GM21786 (cell line): Measurements from ENCODE around the gene CXorf49.
"Not testable (repeated sequence)": the region's sequence is repeated elsewhere in the genome, so short reads cannot be mapped to it uniquely, and the experiment has no call there.

Experiments
- ATAC-seq: cut with Tn5 transposase; IDR thresholded peaks from one replicate; pipeline ENCODE4 v1.9.1; 2021; ENCODE audit not compliant: unreplicated experiment

CXorf49 gene

GRCh38 chrX:71675636-71676035 lies 42.4 kb downstream of the CXorf49 start:
- not testable (repeated sequence) for ATAC-seq

GRCh38 chrX:71671938-71672337 lies 46.1 kb downstream of the CXorf49 start:
- no peak for ATAC-seq

GRCh38 chrX:71671043-71671780 lies 46.9 kb downstream of the CXorf49 start:
- ATAC-seq, result no peak

- ATAC-seq, result not testable (repeated sequence)
Observed at GRCh38 chrX:71669947-71670346, 48.1 kb downstream of the CXorf49 start.

GRCh38 chrX:71669492-71669891 lies 48.6 kb downstream of the CXorf49 start:
- ATAC-seq, result no peak

GRCh38 chrX:71668248-71668595 lies 49.9 kb downstream of the CXorf49 start:
- no peak for ATAC-seq

GRCh38 chrX:71667328-71668247 lies 50.5 kb downstream of the CXorf49 start, which contains the start of gene LOC101059915:
LOC101059915 (plus strand) TSS chrX:71667546.
- ATAC-seq, result no peak

GRCh38 chrX:71666240-71667223 lies 51.6 kb downstream of the CXorf49 start:
- ATAC-seq, result no peak

GRCh38 chrX:71665747-71666146 lies 52.3 kb downstream of the CXorf49 start:
- ATAC-seq, result no peak

- no peak for ATAC-seq
Observed at GRCh38 chrX:71664889-71665491, 53.1 kb downstream of the CXorf49 start.
